Cerebellar cortex (tissue), 1 donor: ENCODE results near the gene PTGER3.
"Not testable (repeated sequence)": the region's sequence is repeated elsewhere in the genome, so short reads cannot be mapped to it uniquely, and the experiment has no call there.

Experiments used
- DNase-seq: peaks from one replicate; pipeline ENCODE4 v3.0.0-alpha.2; 2015; ENCODE audit warnings: low spot score

Gene PTGER3

GRCh38 chr1:70947835-70948234, 99.8 kb downstream of the PTGER3 start:
- DNase-seq, result no peak

GRCh38 chr1:70945676-70946075, 101.9 kb downstream of the PTGER3 start:
- DNase-seq, result no peak

GRCh38 chr1:70945251-70945650, 102.4 kb downstream of the PTGER3 start:
- DNase-seq, result no peak

- DNase-seq, result no peak
These were observed 106.1 kb downstream of the PTGER3 start for GRCh38 chr1:70941563-70941962.

GRCh38 chr1:70940398-70940797, 107.2 kb downstream of the PTGER3 start:
- DNase-seq, result not testable (repeated sequence)

GRCh38 chr1:70934194-70934961, 113.2 kb downstream of the PTGER3 start:
- DNase-seq, result no peak

- no peak for DNase-seq
These were observed 117.6 kb downstream of the PTGER3 start for GRCh38 chr1:70930062-70930461.

- DNase-seq, result no peak
These were observed 125.4 kb downstream of the PTGER3 start for GRCh38 chr1:70922196-70922595.
